Measurements from ENCODE around the gene PLEKHM2.

Gene PLEKHM2

DNA sequence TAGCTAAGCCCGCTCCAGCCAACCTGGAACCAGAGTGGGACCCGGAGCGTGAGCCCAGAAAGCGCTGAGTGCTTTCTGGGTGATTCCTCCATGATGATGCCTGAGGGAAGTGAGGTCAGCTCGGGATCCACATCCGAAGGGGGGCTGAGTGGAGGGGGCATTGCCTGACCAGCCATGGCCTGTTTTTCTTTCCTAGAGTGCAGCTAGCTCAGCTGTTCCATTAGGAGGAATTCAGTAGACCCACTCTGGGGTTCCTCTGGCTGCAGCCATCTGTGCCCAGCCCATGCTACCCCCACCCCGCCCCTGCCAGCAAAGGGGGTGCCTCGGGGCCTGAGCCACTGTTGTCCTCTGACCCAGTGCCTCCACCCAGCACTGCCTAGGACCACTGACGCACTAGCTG is 42.4 kb downstream of the PLEKHM2 start:
- DNase-seq (ENCODE audit: low read depth in 2 of 2) = no peak

DNA sequence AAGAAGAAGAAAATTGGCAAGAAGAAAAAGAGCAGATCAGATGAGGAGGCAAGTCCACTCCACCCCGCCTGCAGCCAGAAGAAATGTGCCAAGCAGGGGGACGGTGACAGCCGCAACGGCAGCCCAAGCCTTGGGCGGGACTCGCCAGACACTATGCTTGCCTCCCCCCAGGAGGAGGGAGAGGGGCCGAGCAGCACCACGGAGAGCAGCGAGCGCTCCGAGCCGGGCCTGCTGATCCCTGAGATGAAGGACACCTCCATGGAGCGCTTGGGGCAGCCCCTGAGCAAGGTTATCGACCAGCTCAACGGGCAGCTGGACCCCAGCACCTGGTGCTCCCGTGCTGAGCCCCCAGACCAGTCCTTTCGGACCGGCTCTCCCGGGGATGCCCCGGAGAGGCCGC is 42.9 kb downstream of the PLEKHM2 start:
- no peak for DNase-seq (ENCODE audit: low read depth in 2 of 2)

- DNase-seq (ENCODE audit: low read depth in 2 of 2) = no peak
Measured at GRCh38 chr1:15727424-15727823, 43.3 kb downstream of the PLEKHM2 start.

- DNase-seq (ENCODE audit: low read depth in 2 of 2) = no peak
Measured at GRCh38 chr1:15727866-15728534, 43.9 kb downstream of the PLEKHM2 start.

DNA sequence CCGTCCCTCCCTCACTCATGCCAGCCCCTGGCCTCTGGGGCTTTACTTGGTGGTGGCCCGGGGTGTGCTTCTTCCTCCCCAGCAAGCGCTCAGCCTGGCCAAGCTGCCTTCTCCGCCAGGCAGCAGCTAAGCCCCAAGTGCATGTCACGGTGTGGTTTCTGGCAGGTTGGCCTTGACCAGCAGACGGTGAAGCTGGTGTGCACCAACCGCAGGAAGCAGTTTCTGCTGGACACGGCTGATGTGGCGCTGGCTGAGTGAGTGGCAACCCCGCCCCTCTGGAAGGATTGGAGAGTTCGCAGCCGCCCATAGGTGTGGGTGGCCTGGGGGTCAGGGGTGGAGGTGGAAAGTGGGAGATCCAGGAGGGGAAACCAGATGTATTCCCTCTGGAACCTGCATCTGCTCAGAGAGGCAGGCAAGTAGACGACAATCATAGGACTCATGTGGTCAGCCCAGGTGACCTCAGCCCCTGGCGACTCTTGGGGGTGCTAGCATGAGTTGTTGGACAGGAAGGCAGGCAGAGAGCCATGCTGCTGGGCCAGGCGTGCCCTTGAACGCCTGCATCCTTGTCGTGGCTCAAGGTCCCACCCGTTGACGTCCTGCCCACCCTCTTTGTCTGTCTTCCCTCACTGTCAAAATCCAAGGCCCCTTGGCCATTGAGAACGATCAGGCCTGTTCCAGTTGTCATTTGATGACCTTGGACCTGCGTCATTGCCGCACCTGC is 45.0 kb downstream of the PLEKHM2 start:
- DNase-seq (ENCODE audit: low read depth in 2 of 2) = no peak

GRCh38 chr1:15730423-15730822 is 46.3 kb downstream of the PLEKHM2 start:
- DNase-seq (ENCODE audit: low read depth in 2 of 2) = no peak

- DNase-seq (ENCODE audit: low read depth in 2 of 2) = no peak
Measured at GRCh38 chr1:15730936-15731335, 46.8 kb downstream of the PLEKHM2 start.

- no peak for DNase-seq (ENCODE audit: low read depth in 2 of 2)
Measured at GRCh38 chr1:15731735-15732685, 47.9 kb downstream of the PLEKHM2 start.

DNA sequence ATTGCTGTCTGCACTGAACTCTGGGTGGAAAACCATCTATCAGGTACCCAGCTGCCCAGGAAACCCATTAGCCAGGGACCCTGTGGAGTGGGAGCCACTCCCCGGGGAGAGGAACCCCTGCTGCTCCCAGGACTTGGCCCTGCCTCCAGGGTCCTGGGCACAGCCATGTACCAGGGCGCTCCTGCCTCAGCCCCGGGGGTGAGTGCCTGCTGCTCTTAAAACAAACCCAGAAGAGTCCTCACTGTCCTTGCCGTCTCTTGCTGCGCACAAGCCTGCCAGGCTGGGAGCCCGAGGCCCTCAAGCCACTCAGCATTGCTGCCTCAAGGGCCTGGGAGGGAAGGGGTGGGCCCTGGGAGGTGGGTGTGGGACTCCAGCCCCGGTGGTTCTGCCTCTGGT is 48.6 kb downstream of the PLEKHM2 start:
- DNase-seq (ENCODE audit: low read depth in 2 of 2) = no peak

DNA sequence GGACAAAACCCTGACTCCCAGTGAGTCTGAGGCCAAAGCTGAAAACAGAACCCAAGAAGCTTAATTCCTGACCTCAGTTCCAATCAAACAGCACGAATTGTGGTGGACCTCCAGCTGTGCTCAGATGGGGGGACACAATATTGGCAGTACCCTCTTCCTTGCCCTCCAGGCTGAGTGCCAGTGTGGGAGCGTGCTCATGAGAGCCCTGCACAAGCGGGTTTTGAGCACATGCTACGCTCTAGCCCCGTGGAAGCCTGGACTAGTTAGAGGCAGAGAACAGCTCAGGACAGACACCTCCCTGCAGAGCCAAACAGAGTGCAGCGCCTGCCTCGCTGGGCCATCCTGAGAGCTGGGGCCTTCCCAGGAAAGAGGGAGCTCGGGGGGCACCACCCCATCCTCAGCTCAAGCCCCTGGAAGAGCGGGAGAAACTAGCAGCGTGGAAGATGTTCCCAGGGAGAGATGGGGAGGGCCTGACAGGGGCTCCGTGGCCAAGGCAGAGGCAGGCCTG is 49.2 kb downstream of the PLEKHM2 start:
- no peak for DNase-seq (ENCODE audit: low read depth in 2 of 2)

DNA sequence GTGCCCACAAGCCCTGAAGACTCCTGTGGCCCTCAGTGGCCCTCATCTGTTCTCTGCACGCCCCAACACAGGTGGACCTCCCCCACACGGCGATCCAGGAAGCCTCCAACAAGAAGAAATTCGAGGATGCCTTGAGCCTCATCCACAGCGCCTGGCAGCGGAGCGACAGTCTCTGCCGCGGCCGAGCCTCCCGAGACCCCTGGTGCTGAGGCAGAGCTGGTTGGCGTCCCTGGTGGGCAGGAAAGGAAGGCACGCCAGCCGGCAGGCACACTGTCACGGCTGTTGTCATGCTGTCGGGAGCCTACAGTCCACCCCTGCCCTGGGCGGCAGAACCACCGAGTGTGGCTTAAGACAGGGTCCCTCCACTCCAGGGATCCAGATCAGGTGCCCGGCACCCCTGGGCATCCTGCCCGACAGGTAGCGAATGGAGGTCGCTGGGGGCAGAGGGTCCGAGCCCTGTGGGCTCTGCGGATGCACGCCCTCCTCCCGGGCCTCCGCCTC is 49.7 kb downstream of the PLEKHM2 start:
- DNase-seq (ENCODE audit: low read depth in 2 of 2) = no peak

DNA sequence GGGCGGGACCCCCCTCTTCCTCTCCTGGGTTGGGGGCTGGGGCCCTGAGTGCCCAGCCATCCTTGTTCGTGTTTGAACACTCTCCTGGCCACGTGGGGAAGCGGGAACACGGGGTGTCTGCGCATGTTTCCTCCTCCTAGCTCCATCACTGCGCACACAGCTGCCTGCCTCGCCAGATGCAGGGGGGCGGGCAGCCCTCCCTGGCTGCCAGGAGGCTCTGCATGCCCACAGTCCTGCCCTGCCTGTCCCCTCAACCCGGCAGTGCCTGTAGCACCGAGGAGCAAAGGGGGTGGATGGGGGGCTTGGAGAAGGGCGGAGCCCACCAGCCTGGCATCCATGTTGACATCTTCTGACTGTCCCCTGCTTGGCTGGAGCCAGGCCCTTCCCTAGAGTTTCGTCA is 50.2 kb downstream of the PLEKHM2 start:
- no peak for DNase-seq (ENCODE audit: low read depth in 2 of 2)

GRCh38 chr1:15734901-15735300 is 50.8 kb downstream of the PLEKHM2 start:
- no peak for DNase-seq (ENCODE audit: low read depth in 2 of 2)

- DNase-seq (ENCODE audit: low read depth in 2 of 2) = no peak
Measured at GRCh38 chr1:15735304-15736037, 51.4 kb downstream of the PLEKHM2 start.

DNA sequence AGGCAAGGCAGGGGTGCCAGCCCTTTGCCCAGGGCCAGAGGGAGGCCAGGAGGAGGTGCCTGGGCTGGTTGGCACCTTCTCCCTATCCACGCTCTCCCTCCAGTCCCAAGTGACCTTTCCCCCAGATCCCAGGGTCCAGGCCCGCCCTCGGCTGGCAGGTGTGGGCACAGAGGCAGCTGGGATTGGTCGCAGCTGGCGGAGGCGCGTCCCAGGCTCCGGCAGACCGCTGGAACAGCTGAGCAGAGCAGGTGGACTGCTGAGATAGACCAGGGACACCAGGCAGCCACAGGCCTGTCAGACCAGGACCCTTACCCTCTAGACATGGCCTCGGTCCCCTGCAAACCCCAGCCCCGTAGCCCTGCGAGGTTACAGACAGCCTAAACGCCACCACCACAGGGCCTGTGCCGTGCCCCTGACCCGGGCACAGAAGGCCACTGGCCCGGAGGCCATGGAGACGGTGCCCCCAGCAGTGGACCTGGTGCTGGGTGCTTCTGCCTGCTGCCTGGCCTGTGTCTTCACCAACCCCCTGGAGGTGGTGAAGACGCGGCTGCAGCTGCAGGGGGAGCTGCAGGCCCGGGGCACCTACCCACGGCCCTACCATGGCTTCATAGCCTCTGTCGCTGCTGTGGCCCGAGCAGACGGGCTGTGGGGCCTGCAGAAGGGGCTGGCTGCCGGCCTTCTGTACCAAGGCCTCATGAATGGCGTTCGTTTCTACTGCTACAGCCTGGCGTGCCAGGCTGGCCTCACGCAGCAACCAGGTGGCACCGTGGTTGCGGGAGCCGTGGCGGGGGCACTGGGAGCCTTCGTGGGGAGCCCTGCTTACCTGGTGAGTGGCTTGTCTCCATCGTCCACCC is 52.1 kb downstream of the PLEKHM2 start, which contains the start of gene SLC25A34:
Gene SLC25A34, plus strand, starts transcription at position 221 of the 854 bp plus-strand sequence. Its CDS starts 228 bp downstream, at position 449.
- DNase-seq (ENCODE audit: low read depth in 2 of 2) = no peak

DNA sequence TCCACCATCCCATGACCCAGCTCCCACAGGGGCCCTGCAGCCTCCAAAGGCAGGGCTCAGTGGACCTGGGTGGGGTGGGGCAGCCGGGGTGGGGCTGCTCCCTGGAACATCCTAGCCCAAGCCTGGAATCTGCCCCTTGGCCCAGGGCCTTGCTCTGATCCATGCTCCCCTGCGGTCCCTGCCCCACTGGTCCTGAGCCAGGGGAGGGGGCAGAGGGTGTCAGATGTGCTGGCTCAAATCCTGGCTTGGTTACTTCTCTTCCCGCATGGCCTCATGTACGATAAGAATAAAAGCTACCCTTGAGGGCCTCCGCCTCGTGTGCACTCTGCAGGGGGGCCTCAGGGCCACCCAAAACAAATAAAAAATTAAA is 52.8 kb downstream of the PLEKHM2 start:
- DNase-seq (ENCODE audit: low read depth in 2 of 2) = no peak

- no peak for DNase-seq (ENCODE audit: low read depth in 2 of 2)
Measured at GRCh38 chr1:15737324-15738319, 53.5 kb downstream of the PLEKHM2 start.

GRCh38 chr1:15738416-15739113 is 54.4 kb downstream of the PLEKHM2 start:
- no peak for DNase-seq (ENCODE audit: low read depth in 2 of 2)

Data from stimulated activated CD4-positive, alpha-beta T cell treated with anti-CD3 and anti-CD28 coated beads, Interleukin-1b, Interleukin-23, amount 100 ng/mL, for 4 hours (primary cell).